ENCODE measurements around the gene PRKCE. TPM values are rescaled to one million over a fixed set of nuclear protein-coding genes. Genes with fewer than 3 reads are reported as not detected.

Gene PRKCE
- total RNA-seq, 2 donors from 2014 or later, result 5.8 to 18.1 TPM

GRCh38 chr2:45610281-45611019 is 41.0 kb upstream of the PRKCE start:
- Histone ChIP-seq H3K4me1 (ENCODE audit: control insufficient read depth in 1 of 2, low read depth in 2 of 2) (peaks cover 8 to 31% of the 10 kb centered on the region in 2 donors), H3K36me3 (no peaks in the 10 kb centered on the region), H3K27me3 (replicated peaks; ENCODE audit: insufficient read depth) (no peaks in the 10 kb centered on the region), H3K4me3 (peak overlapping the region; percentile 76), H3K27ac (peak overlapping the region; percentile 69 to 72), H3K9me3 (no peaks in the 10 kb centered on the region)
- peak; percentile 8 for DNase-seq (ENCODE audit: low spot score)
- no peak for TF ChIP-seq CTCF (IDR thresholded peaks at IDR 0.05)
- peak; percentile 13 for ATAC-seq (ENCODE audit: insufficient number of reproducible peaks, low FRiP score, low read depth)

DNA sequence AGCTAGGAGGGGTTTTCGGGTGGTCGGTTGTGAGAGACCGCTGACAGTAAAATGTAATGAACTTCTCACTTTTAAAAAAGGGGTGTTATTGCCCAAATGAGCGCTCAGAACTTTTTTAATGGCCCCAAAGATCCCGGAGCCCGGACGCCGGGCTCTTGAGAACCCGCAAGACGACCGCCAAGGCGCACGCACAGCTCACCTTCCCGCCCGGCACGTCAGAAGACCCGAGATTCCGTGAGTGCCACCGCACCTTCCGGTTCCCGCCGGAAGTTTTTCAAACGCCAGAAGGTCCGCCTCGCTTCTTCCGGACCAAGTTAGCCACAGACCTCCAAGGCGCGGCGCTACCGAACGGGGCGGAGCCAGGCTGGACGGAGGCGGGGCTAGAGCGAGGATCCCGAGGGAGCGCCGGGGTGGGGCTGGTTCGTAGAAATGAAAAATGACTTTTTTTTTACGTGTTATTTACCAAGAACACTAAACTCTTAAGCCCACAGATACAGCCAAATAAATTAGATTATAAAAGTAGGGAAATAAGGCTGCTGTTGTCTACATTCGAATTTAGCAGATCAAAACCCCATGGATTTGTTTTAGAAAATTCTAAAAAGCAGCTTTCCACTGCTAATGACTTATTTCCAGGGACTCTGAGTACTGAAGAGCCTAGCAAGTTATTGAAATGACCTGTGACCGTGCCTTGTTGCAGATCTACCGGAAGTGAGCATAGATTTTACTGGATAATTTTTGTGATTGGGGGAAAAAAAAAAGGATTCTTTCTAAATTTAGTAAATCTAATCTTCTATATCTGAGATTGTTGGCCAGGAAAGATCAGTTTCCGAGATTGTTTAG is 40.2 kb upstream of the PRKCE start, which contains the start of gene SRBD1:
TSS of gene SRBD1 (minus strand) at position 248 of the 840 bp plus-strand sequence. CDS start 5,826 bp downstream, outside the sequence.
- no peaks in the 10 kb centered on the region for H3K27me3 ChIP-seq (replicated peaks; ENCODE audit: insufficient read depth)
- peaks cover 8 to 31% of the 10 kb centered on the region in 2 donors for H3K4me1 ChIP-seq (ENCODE audit: control insufficient read depth in 1 of 2, low read depth in 2 of 2)
- no peaks in the 10 kb centered on the region for H3K36me3 ChIP-seq
- ATAC-seq (ENCODE audit: insufficient number of reproducible peaks, low FRiP score, low read depth) (peak; percentile 81), DNase-seq (ENCODE audit: low spot score) (peak; percentile 61)
- TF ChIP-seq CTCF (IDR thresholded peaks at IDR 0.05), result no peak
- peak within 1 kb of the TSS; percentile 76 for H3K4me3 ChIP-seq
- no peaks in the 10 kb centered on the region for H3K9me3 ChIP-seq
- peak within 1 kb of the TSS; percentile 69 to 72 for H3K27ac ChIP-seq

DNA sequence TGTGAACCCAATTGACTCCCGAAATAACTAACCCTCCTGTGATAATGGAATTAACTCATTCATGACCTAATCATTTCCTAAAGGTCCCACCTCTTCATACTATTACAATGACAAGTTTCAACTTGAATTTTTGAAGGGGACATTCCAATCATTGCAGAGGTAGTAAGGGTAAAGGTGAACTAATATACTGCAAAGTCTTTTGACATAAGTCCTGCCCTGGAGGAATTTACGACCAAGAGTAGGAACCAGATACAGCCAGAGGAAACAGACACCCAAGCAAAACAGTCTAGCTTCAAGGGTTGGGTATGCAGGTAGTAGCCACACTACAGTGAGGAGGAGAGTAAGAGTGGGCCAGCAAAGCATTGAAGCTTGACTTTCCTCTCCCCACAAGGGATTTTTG is 39.2 kb upstream of the PRKCE start:
- H3K27ac ChIP-seq, result no peak overlapping the region
- no peaks in the 10 kb centered on the region for H3K36me3 ChIP-seq
- H3K9me3 ChIP-seq, result no peaks in the 10 kb centered on the region
- peaks cover 8 to 31% of the 10 kb centered on the region in 2 donors for H3K4me1 ChIP-seq (ENCODE audit: control insufficient read depth in 1 of 2, low read depth in 2 of 2)
- TF ChIP-seq CTCF (IDR thresholded peaks at IDR 0.05), result no peak
- DNase-seq (ENCODE audit: low spot score) (no peak), ATAC-seq (ENCODE audit: insufficient number of reproducible peaks, low FRiP score, low read depth) (no peak)
- no peaks in the 10 kb centered on the region for H3K27me3 ChIP-seq (replicated peaks; ENCODE audit: insufficient read depth)
- H3K4me3 ChIP-seq, result no peak overlapping the region

GRCh38 chr2:45612731-45613130 is 38.7 kb upstream of the PRKCE start:
- peaks cover 8 to 31% of the 10 kb centered on the region in 2 donors for H3K4me1 ChIP-seq (ENCODE audit: control insufficient read depth in 1 of 2, low read depth in 2 of 2)
- TF ChIP-seq CTCF (IDR thresholded peaks at IDR 0.05), result no peak
- no peaks in the 10 kb centered on the region for H3K9me3 ChIP-seq
- H3K27me3 ChIP-seq (replicated peaks; ENCODE audit: insufficient read depth), result no peaks in the 10 kb centered on the region
- H3K4me3 ChIP-seq, result no peak overlapping the region
- no peak for ATAC-seq (ENCODE audit: insufficient number of reproducible peaks, low FRiP score, low read depth)
- no peak for DNase-seq (ENCODE audit: low spot score)
- H3K36me3 ChIP-seq, result no peaks in the 10 kb centered on the region
- no peak overlapping the region for H3K27ac ChIP-seq

- no peak for TF ChIP-seq CTCF (IDR thresholded peaks at IDR 0.05)
Measured at GRCh38 chr2:45614330-45614729, 37.1 kb upstream of the PRKCE start.

More at GRCh38 chr2:45614330-45614729, 37.1 kb upstream of the PRKCE start:
- no peak overlapping the region for H3K4me3 ChIP-seq
- H3K27me3 ChIP-seq (replicated peaks; ENCODE audit: insufficient read depth), result no peaks in the 10 kb centered on the region
- DNase-seq (ENCODE audit: low spot score) (no peak), ATAC-seq (ENCODE audit: insufficient number of reproducible peaks, low FRiP score, low read depth) (no peak)
- H3K27ac ChIP-seq, result no peak overlapping the region
- no peaks in the 10 kb centered on the region for H3K36me3 ChIP-seq
- H3K9me3 ChIP-seq, result no peaks in the 10 kb centered on the region
- peaks cover 8 to 31% of the 10 kb centered on the region in 2 donors for H3K4me1 ChIP-seq (ENCODE audit: control insufficient read depth in 1 of 2, low read depth in 2 of 2)
